ENCODE results near the gene MGST3. TPM values are rescaled to one million over a fixed set of nuclear protein-coding genes. Genes with fewer than 3 reads are reported as not detected.

The MGST3 gene
- polyA plus RNA-seq, 1 experiment: 242 TPM

DNA sequence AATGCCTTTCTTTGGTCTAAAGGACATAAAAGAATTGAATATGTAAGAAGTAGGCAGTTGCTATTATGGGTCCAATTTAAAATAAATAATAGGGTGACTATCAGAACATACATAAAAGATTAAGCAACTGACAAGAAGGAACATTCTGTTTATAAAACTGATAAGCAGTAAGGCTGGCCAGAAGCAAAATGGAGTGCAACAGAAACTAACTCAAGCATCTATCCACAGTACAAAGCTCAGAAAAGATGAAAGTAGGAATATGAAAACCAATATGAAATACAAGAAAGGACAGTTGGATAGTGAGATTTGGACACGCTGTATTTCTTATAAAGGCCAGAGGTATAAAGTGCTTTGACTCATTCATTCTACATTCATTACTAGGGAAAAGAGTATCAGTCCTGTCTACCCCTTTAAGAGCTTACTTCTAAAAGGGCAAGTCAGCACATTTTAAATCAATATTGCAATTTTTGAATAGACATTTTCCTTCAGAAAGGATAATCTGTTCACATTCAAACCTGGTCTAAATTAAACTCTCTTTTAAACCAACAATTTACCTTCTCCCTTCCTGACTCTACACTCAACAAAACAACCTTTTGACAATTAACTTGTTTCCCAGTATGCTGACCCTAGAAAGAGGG, 52.9 kb downstream of the MGST3 start:
- no peak overlapping the region for H3K27ac ChIP-seq (ENCODE audit: low read depth, low read length)
- ChIA-PET CTCF (interaction anchor here (0.6 to 1.2 kb wide), 3 partner anchors 22 to 245 kb away, joined by 3 to 9 read pairs (median 3); no protein-coding TSS in a partner anchor), POLR2A (interaction anchor here (1.4 kb wide), 1 partner anchor 14 kb away, joined by 4 read pairs; the partner anchor contains the start of gene ALDH9A1)
- peaks cover 2% of the 10 kb centered on the region; the same call in 1 of the 2 replicates for H3K9me3 ChIP-seq (ENCODE audit: control insufficient read depth, insufficient read depth, low read length)
- H3K27me3 ChIP-seq (ENCODE audit: control insufficient read depth, insufficient read depth, low read length): no peaks in the 10 kb centered on the region
- TF ChIP-seq, protein P1, sequence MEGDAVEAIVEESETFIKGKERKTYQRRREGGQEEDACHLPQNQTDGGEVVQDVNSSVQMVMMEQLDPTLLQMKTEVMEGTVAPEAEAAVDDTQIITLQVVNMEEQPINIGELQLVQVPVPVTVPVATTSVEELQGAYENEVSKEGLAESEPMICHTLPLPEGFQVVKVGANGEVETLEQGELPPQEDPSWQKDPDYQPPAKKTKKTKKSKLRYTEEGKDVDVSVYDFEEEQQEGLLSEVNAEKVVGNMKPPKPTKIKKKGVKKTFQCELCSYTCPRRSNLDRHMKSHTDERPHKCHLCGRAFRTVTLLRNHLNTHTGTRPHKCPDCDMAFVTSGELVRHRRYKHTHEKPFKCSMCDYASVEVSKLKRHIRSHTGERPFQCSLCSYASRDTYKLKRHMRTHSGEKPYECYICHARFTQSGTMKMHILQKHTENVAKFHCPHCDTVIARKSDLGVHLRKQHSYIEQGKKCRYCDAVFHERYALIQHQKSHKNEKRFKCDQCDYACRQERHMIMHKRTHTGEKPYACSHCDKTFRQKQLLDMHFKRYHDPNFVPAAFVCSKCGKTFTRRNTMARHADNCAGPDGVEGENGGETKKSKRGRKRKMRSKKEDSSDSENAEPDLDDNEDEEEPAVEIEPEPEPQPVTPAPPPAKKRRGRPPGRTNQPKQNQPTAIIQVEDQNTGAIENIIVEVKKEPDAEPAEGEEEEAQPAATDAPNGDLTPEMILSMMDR (IDR thresholded peaks at IDR 0.05; ENCODE audit: low read depth, low read length): no peak
- no peak overlapping the region for H3K4me3 ChIP-seq (ENCODE audit: low read depth, low read length)
- DNase-seq (ENCODE audit: low read depth, low spot score): no peak

DNA sequence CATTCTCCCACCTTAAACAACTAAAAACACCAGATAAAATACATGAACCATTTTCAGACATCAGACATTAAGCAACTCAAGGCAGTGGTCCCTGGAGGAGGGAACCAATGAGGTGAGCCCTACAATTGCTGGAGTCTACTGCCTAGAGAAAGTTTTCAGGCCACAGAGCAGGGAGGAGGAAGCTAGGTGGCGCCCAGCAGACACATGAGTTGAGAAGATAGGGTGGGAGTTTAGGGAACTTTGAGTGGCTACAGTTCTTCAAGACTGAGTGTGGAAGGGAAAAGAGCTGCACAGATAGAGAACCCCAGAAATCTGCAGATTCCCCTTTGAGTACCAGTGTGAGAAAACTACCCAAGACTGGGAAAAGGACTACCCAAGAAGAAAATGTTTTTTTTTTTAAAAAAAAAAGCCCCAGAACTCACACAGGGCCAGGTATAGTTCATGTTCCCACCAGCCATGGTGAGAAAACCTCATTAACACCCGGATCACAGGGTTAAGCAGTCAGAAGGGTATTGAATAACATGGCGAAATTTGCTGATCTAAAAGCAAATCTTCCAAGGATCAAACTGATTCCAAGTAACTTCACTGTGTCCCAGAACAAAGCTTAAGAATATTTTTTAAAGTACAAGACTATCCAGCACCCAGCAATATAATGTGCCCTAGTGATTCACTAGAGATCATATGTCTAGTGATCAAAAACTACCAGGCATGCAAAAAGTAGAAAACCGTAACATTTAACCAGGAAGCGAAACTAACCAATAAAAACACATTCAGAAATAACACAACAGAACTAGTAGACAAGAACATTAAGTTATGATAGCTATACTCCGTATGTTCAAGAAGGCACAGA, 55.3 kb downstream of the MGST3 start:
- Histone ChIP-seq H3K27ac (ENCODE audit: low read depth, low read length) (no peak overlapping the region), H3K9me3 (ENCODE audit: control insufficient read depth, insufficient read depth, low read length) (peaks cover 7% of the 10 kb centered on the region; the same call in 1 of the 2 replicates), H3K4me3 (ENCODE audit: low read depth, low read length) (no peak overlapping the region), H3K27me3 (ENCODE audit: control insufficient read depth, insufficient read depth, low read length) (no peaks in the 10 kb centered on the region)
- TF ChIP-seq, protein P1 (IDR thresholded peaks at IDR 0.05; ENCODE audit: low read depth, low read length): no peak
- DNase-seq (ENCODE audit: low read depth, low spot score): no peak
- ChIA-PET CTCF (interaction anchor here (0.9 to 1.6 kb wide), 4 partner anchors 9 to 239 kb away, joined by 3 to 6 read pairs (median 5); partner anchors contain the start of gene ALDH9A1), POLR2A (no interaction called here)

DNA sequence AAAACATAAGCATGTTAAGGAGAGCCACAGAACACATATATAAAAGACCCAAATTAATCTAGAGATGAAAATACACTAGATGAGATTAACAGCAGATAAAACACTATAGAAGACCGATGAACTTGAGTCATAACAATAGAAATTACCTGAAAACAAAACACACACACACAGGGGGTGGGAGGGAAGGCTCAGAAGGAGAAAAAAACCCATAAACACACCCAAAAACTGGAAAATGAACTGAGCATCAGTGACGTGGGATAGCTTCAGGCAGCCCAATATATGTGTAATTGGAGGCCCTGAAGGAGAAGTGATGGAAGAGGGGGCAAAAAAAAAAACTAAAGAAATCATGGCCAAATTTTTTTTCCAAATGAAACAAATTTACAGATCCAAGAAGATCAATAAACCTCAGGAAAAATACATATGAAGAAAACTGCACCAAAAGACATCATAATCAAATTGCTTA, 56.0 kb downstream of the MGST3 start:
- Histone ChIP-seq H3K27me3 (ENCODE audit: control insufficient read depth, insufficient read depth, low read length) (no peaks in the 10 kb centered on the region), H3K9me3 (ENCODE audit: control insufficient read depth, insufficient read depth, low read length) (peaks cover 7% of the 10 kb centered on the region; the same call in 1 of the 2 replicates), H3K27ac (ENCODE audit: low read depth, low read length) (no peak overlapping the region), H3K4me3 (ENCODE audit: low read depth, low read length) (no peak overlapping the region)
- POLR2A ChIA-PET: no interaction called here
- DNase-seq (ENCODE audit: low read depth, low spot score): no peak
- CTCF ChIA-PET: interaction anchor here (0.9 to 1.6 kb wide), 4 partner anchors 8 to 238 kb away, joined by 3 to 6 read pairs (median 5); partner anchors contain the start of gene ALDH9A1
- TF ChIP-seq, protein P1 (IDR thresholded peaks at IDR 0.05; ENCODE audit: low read depth, low read length): no peak

DNA sequence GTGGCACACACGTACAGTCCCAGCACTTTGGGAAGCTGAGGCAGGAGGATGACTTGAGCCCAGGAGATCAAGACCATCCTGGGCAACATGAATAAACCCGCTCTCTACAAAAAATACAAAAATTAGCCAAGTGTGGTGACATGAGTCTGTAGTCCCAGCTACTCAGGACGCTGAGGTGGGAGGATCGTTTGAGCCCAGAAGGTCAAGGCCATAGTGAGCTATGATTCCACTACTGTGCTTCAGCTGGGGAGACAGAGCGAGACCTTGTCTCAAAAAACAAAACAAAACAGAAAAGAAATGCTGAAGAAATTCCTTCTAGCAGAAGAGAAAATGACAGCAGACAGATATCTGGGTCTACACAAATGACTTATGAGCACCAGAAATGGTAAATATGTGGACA, 57.0 kb downstream of the MGST3 start:
- TF ChIP-seq, protein P1 (IDR thresholded peaks at IDR 0.05; ENCODE audit: low read depth, low read length): no peak
- peaks cover 7% of the 10 kb centered on the region; the same call in 1 of the 2 replicates for H3K9me3 ChIP-seq (ENCODE audit: control insufficient read depth, insufficient read depth, low read length)
- no peaks in the 10 kb centered on the region for H3K27me3 ChIP-seq (ENCODE audit: control insufficient read depth, insufficient read depth, low read length)
- no peak overlapping the region for H3K4me3 ChIP-seq (ENCODE audit: low read depth, low read length)
- POLR2A ChIA-PET: no interaction called here
- H3K27ac ChIP-seq (ENCODE audit: low read depth, low read length): no peak overlapping the region
- no peak for DNase-seq (ENCODE audit: low read depth, low spot score)
- CTCF ChIA-PET: interaction anchor here (0.6 kb wide), 1 partner anchor 57 kb away, joined by 5 read pairs; no protein-coding TSS in a partner anchor
